GM18508 (cell line): ENCODE data around the gene KCNJ16.

Experiments
- ATAC-seq: cut with Tn5 transposase; IDR thresholded peaks from one replicate; pipeline ENCODE4 v1.9.1; 2021; ENCODE audit warnings: moderate number of reproducible peaks; ENCODE audit not compliant: insufficient read depth, unreplicated experiment

Gene KCNJ16

GRCh38 chr17:70067134-70067533 is 7.9 kb upstream of the KCNJ16 start:
- ATAC-seq = no peak

GRCh38 chr17:70070305-70071027 is 4.6 kb upstream of the KCNJ16 start:
- no peak for ATAC-seq

GRCh38 chr17:70071127-70071526 is 3.9 kb upstream of the KCNJ16 start:
- ATAC-seq = no peak

GRCh38 chr17:70071620-70072019 is 3.4 kb upstream of the KCNJ16 start:
- no peak for ATAC-seq

GRCh38 chr17:70072546-70073309 is 2.3 kb upstream of the KCNJ16 start:
- ATAC-seq = no peak

GRCh38 chr17:70073310-70073709 is 1.7 kb upstream of the KCNJ16 start:
- no peak for ATAC-seq

- no peak for ATAC-seq
These were observed 1.2 kb upstream of the KCNJ16 start for GRCh38 chr17:70073799-70074198.

- ATAC-seq = no peak
These were observed 692 bp upstream of the KCNJ16 start for GRCh38 chr17:70074236-70074830.

- no peak for ATAC-seq
These were observed 1.2 kb downstream of the KCNJ16 start for GRCh38 chr17:70076189-70076588.

GRCh38 chr17:70076831-70077230 is 1.8 kb downstream of the KCNJ16 start:
- no peak for ATAC-seq

GRCh38 chr17:70078549-70078948 is 3.5 kb downstream of the KCNJ16 start:
- ATAC-seq = no peak

- ATAC-seq = no peak
These were observed 4.0 kb downstream of the KCNJ16 start for GRCh38 chr17:70078994-70079531.

GRCh38 chr17:70080541-70081347 is 5.7 kb downstream of the KCNJ16 start:
- no peak for ATAC-seq

GRCh38 chr17:70081885-70082284 is 6.9 kb downstream of the KCNJ16 start:
- no peak for ATAC-seq

GRCh38 chr17:70084476-70084875 is 9.5 kb downstream of the KCNJ16 start:
- no peak for ATAC-seq

- no peak for ATAC-seq
These were observed 11.5 kb downstream of the KCNJ16 start for GRCh38 chr17:70086516-70086915.

- ATAC-seq = no peak
These were observed 14.6 kb downstream of the KCNJ16 start for GRCh38 chr17:70089513-70090148.

- no peak for ATAC-seq
These were observed 16.1 kb downstream of the KCNJ16 start for GRCh38 chr17:70091005-70091568.

- ATAC-seq = no peak
These were observed 16.7 kb downstream of the KCNJ16 start for GRCh38 chr17:70091696-70092095.

- no peak for ATAC-seq
These were observed 18.1 kb downstream of the KCNJ16 start for GRCh38 chr17:70093163-70093562.
